Measurements from ENCODE around the gene MAN1A1. TPM values are rescaled to one million over a fixed set of nuclear protein-coding genes. Genes with fewer than 3 reads are reported as not detected.

MAN1A1 gene
- total RNA-seq, 4 donors from 2014 or later: 19.0 to 34.8 (median 21.1) TPM

GRCh38 chr6:119201480-119201879 lies 148.1 kb downstream of the MAN1A1 start:
- DNase-seq (no peak), ATAC-seq (no peak)
- H3K9me3 ChIP-seq: no peaks in the 10 kb centered on the region
- H3K4me1 ChIP-seq: no peaks in the 10 kb centered on the region
- H3K27ac ChIP-seq: no peak overlapping the region
- in situ Hi-C loops (cut with MboI; ENCODE audit: low sequenced_read_pairs in 4 of 4): no loop called here
- no peaks in the 10 kb centered on the region for H3K27me3 ChIP-seq
- no peak for TF ChIP-seq CTCF (IDR thresholded peaks at IDR 0.05 in 4 of 5, conservative IDR thresholded peaks at IDR 0.05 in 1 of 5)
- no peak for TF ChIP-seq POLR2A (IDR thresholded peaks at IDR 0.05)
- intact Hi-C loops (cut with DNase I; ENCODE audit: low total_unique reads): no loop called here
- H3K4me3 ChIP-seq: no peak overlapping the region
- no peaks in the 10 kb centered on the region for H3K36me3 ChIP-seq

- Histone ChIP-seq H3K27me3 (no peaks in the 10 kb centered on the region), H3K27ac (no peak overlapping the region), H3K36me3 (no peaks in the 10 kb centered on the region), H3K4me3 (no peak overlapping the region), H3K4me1 (no peaks in the 10 kb centered on the region), H3K9me3 (no peaks in the 10 kb centered on the region)
- intact Hi-C loops (cut with DNase I; ENCODE audit: low total_unique reads) (no loop called here), in situ Hi-C loops (cut with MboI; ENCODE audit: low sequenced_read_pairs in 4 of 4) (no loop called here)
- DNase-seq (no peak), ATAC-seq (no peak)
- TF ChIP-seq CTCF (IDR thresholded peaks at IDR 0.05 in 4 of 5, conservative IDR thresholded peaks at IDR 0.05 in 1 of 5): no peak
- TF ChIP-seq POLR2A (IDR thresholded peaks at IDR 0.05): no peak
Measured at GRCh38 chr6:119200512-119201175, 148.9 kb downstream of the MAN1A1 start.

- TF ChIP-seq POLR2A (IDR thresholded peaks at IDR 0.05): no peak
- TF ChIP-seq CTCF (IDR thresholded peaks at IDR 0.05 in 4 of 5, conservative IDR thresholded peaks at IDR 0.05 in 1 of 5): no peak
- H3K27ac ChIP-seq: no peak overlapping the region
Measured at GRCh38 chr6:119197271-119197670, 152.3 kb downstream of the MAN1A1 start.

GRCh38 chr6:119196715-119197114 lies 152.8 kb downstream of the MAN1A1 start:
- in situ Hi-C loops (cut with MboI; ENCODE audit: low sequenced_read_pairs in 4 of 4) (no loop called here), intact Hi-C loops (cut with DNase I; ENCODE audit: low total_unique reads) (no loop called here)
- ATAC-seq (no peak), DNase-seq (no peak)
- no peaks in the 10 kb centered on the region for H3K36me3 ChIP-seq
- H3K9me3 ChIP-seq: no peaks in the 10 kb centered on the region
- no peaks in the 10 kb centered on the region for H3K27me3 ChIP-seq
- no peaks in the 10 kb centered on the region for H3K4me1 ChIP-seq
- H3K27ac ChIP-seq: no peak overlapping the region
- no peak overlapping the region for H3K4me3 ChIP-seq
- TF ChIP-seq POLR2A (IDR thresholded peaks at IDR 0.05): no peak
- TF ChIP-seq CTCF (IDR thresholded peaks at IDR 0.05 in 4 of 5, conservative IDR thresholded peaks at IDR 0.05 in 1 of 5): no peak

More at GRCh38 chr6:119197271-119197670, 152.3 kb downstream of the MAN1A1 start:
- H3K27me3 ChIP-seq: no peaks in the 10 kb centered on the region
- intact Hi-C loops (cut with DNase I; ENCODE audit: low total_unique reads): no loop called here
- no peaks in the 10 kb centered on the region for H3K9me3 ChIP-seq
- ATAC-seq: no peak
- no peaks in the 10 kb centered on the region for H3K4me1 ChIP-seq
- in situ Hi-C loops (cut with MboI; ENCODE audit: low sequenced_read_pairs in 4 of 4): no loop called here
- H3K4me3 ChIP-seq: no peak overlapping the region
- H3K36me3 ChIP-seq: no peaks in the 10 kb centered on the region
- DNase-seq: no peak

- no peaks in the 10 kb centered on the region for H3K36me3 ChIP-seq
Measured at GRCh38 chr6:119195848-119196247, 153.7 kb downstream of the MAN1A1 start.

More at GRCh38 chr6:119195848-119196247, 153.7 kb downstream of the MAN1A1 start:
- no peak for TF ChIP-seq CTCF (IDR thresholded peaks at IDR 0.05 in 4 of 5, conservative IDR thresholded peaks at IDR 0.05 in 1 of 5)
- no peak for TF ChIP-seq POLR2A (IDR thresholded peaks at IDR 0.05)
- DNase-seq (no peak), ATAC-seq (no peak)
- H3K9me3 ChIP-seq: no peaks in the 10 kb centered on the region
- H3K4me1 ChIP-seq: no peaks in the 10 kb centered on the region
- H3K27ac ChIP-seq: no peak overlapping the region
- intact Hi-C loops (cut with DNase I; ENCODE audit: low total_unique reads) (no loop called here), in situ Hi-C loops (cut with MboI; ENCODE audit: low sequenced_read_pairs in 4 of 4) (no loop called here)
- no peaks in the 10 kb centered on the region for H3K27me3 ChIP-seq
- H3K4me3 ChIP-seq: no peak overlapping the region

Measured in gastrocnemius medialis (tissue), 4 donors.